HG02938 (cell line): ENCODE measurements around the gene TAF9B.
"Not testable (repeated sequence)": the region's sequence is repeated elsewhere in the genome, so short reads cannot be mapped to it uniquely, and the experiment has no call there.

Experiments
- ATAC-seq: cut with Tn5 transposase; IDR thresholded peaks from one replicate; pipeline ENCODE4 v1.9.1; 2021; ENCODE audit warnings: mild to moderate bottlenecking, moderate library complexity; ENCODE audit not compliant: unreplicated experiment

TAF9B gene

GRCh38 chrX:78116766-78117165 is 22.7 kb downstream of the TAF9B start:
- no peak for ATAC-seq

GRCh38 chrX:78116365-78116764 is 23.1 kb downstream of the TAF9B start:
- ATAC-seq: no peak

- ATAC-seq: no peak
Measured at GRCh38 chrX:78111140-78111931, 28.1 kb downstream of the TAF9B start.

- ATAC-seq: no peak
Measured at GRCh38 chrX:78109458-78109857, 30.0 kb downstream of the TAF9B start.

- no peak for ATAC-seq
Measured at GRCh38 chrX:78106651-78106986, 32.8 kb downstream of the TAF9B start.

- ATAC-seq: no peak
Measured at GRCh38 chrX:78105944-78106650, 33.4 kb downstream of the TAF9B start.

- no peak for ATAC-seq
Measured at GRCh38 chrX:78104447-78105176, 34.8 kb downstream of the TAF9B start.

GRCh38 chrX:78103623-78104446 is 35.6 kb downstream of the TAF9B start, which contains the start of gene PGK1:
TSS of gene PGK1 (plus strand) at chrX:78104248. CDS start at chrX:78104341, 93 bp downstream.
- peak; percentile 91 for ATAC-seq

GRCh38 chrX:78103001-78103622 is 36.3 kb downstream of the TAF9B start:
- no peak for ATAC-seq

- ATAC-seq: no peak
Measured at GRCh38 chrX:78102091-78102490, 37.4 kb downstream of the TAF9B start.

- ATAC-seq: no peak
Measured at GRCh38 chrX:78098108-78098507, 41.3 kb downstream of the TAF9B start.

- ATAC-seq: peak; percentile 70
Measured at GRCh38 chrX:78092296-78092695, 47.2 kb downstream of the TAF9B start.

- ATAC-seq: not testable (repeated sequence)
Measured at GRCh38 chrX:78081413-78081812, 58.0 kb downstream of the TAF9B start.
